B cell (primary cell): ENCODE results near the gene CAPN9.

Experiments
- CTCF ChIP-seq: fragments of 200-600 bp; IDR thresholded peaks from one replicate; pipeline ENCODE4 v1.8.0; 2022; ENCODE audit warnings: antibody characterized with exemption, mild to moderate bottlenecking
- EZH2 ChIP-seq: IDR thresholded peaks from 2 replicates; pipeline ENCODE4 v1.6.1; 2012; ENCODE audit warnings: borderline replicate concordance, low read depth, mild to moderate bottlenecking, moderate library complexity, low read length; ENCODE audit not compliant: insufficient read depth, poor library complexity, severe bottlenecking

DNA sequence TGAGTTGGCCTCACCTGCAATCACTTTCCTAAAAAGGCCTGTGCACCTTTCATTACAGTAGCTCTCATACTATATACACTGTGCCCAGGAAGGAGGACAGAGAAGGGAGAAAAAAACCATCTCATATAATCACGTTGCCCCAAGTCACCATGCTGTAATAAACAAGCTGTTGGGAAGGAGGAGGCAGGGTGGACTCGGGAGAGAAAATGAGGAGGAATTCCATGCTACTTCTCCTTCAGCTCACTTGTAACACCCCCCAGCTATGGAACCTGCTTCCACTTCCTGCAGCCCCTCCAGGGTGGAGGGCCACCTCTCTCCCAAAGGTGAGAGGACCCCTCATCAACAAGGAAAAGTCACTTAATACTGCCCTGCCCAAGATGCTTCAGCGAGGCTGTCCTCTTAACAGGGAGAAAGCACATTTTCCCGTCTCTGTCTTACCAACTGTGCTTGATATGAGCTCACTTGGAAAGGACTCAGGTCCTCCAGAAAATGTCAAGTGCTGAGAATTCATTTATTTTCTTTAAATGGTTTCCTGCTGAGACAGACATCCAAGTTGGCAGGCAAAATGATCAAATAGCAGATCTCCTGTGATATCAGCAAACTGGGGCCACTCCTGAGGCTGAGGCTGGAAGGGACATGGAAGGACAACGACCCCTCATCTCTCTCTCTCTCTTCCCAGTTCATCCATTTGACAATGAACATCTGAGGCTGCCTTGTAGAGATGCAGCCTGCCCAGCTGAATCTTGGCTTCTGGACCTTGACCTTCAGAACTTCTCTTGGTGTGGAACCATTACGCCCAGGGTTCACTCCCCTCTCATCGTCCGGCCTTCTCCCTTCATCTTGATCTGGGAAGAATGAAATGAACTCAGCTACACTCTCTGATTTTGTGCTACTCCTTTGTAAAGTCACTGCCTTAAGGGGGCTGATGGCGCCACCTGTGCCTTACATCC lies 54.0 kb downstream of the CAPN9 start:
- TF ChIP-seq EZH2 (no peak), CTCF (no peak)
